Thoracic aorta (tissue), 2 donors: Measurements from ENCODE around the gene GGA2. TPM values are rescaled to one million over a fixed set of nuclear protein-coding genes. Genes with fewer than 3 reads are reported as not detected.
"Not testable (repeated sequence)": the region's sequence is repeated elsewhere in the genome, so short reads cannot be mapped to it uniquely, and the experiment has no call there.

Source experiments
- ATAC-seq: fragments of 150-250 bp; one replicate; pipeline ENCODE4 v1.8.0; 2017; ENCODE audit warnings: low read depth; ENCODE audit not compliant: insufficient number of reproducible peaks, low FRiP score
- DNase-seq: peaks from one replicate; pipeline ENCODE4 v3.0.0-alpha.2; 2020; ENCODE audit warnings: low spot score
- H3K27ac ChIP-seq, 2 donors: fragments of 200-600 bp; sonication (generic); 1 replicate in 1 of 2; 2 replicates in 1 of 2; pipeline ENCODE4 v1.5.1; 2016; ENCODE audit warnings: mild to moderate bottlenecking in 2 of 2, moderate library complexity in 2 of 2
- H3K27me3 ChIP-seq: fragments of 200-600 bp; sonication (generic); replicated peaks from 2 replicates; pipeline ENCODE4 v1.6.0; 2016; ENCODE audit warnings: mild to moderate bottlenecking; ENCODE audit not compliant: insufficient read depth
- H3K36me3 ChIP-seq: fragments of 200-600 bp; sonication (generic); one replicate; pipeline ENCODE4 v1.5.1; 2016
- H3K4me1 ChIP-seq, 2 donors: fragments of 200-600 bp; sonication (generic); 1 replicate in 1 of 2; 2 replicates in 1 of 2; pipeline versions ENCODE4 v1.5.1 to v1.6.0; 2016; ENCODE audit warnings: low read depth in 2 of 2, mild to moderate bottlenecking in 1 of 2; ENCODE audit not compliant: control insufficient read depth in 1 of 2
- H3K4me3 ChIP-seq: fragments of 200-600 bp; sonication (generic); 2 replicates; pipeline ENCODE4 v1.5.1; 2016; ENCODE audit warnings: mild to moderate bottlenecking
- H3K9me3 ChIP-seq: fragments of 200-600 bp; sonication (generic); 2 replicates; pipeline ENCODE4 v1.5.1; 2016
- CTCF ChIP-seq: fragments of 200-600 bp; sonication (generic); IDR thresholded peaks from one replicate; pipeline ENCODE4 v1.5.1; 2019; ENCODE audit warnings: antibody characterized with exemption
- total RNA-seq, 2 donors: library from RNA; depleted of rRNA; stranded (reverse); fragments of >200 nt; gene quantifications; one replicate each; pipeline versions ENCODE4 v1.1.0 to v1.2.3, GENCODE V29; 2016

The GGA2 gene
- total RNA-seq, 2 donors from 2014 or later, result 61.7 to 61.9 TPM

DNA sequence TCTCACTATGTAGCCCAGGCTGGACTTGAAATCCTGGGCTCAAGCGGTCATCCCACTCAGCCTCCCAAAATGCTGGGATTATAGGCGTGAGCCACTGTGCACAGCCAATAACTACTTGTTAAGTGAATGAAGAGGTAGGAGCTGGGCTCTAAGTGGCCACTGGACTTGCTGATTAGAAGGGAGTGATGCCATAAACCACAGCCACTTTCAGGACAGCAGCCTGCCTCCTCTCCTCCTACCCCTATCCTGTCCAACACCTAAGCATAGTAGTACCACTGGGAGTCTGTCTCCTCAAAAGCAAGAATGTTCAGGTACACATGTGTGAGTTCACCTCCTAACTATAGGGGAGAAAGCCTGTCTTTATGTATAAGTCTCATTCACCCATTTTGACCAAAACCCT lies 45.1 kb downstream of the GGA2 start:
- Histone ChIP-seq H3K36me3 (peaks cover 33% of the 10 kb centered on the region), H3K4me1 (no peaks in the 10 kb centered on the region), H3K9me3 (no peaks in the 10 kb centered on the region), H3K27me3 (no peaks in the 10 kb centered on the region), H3K27ac (no peak overlapping the region), H3K4me3 (no peak overlapping the region)
- no peak for TF ChIP-seq CTCF
- ATAC-seq (no peak), DNase-seq (no peak)

DNA sequence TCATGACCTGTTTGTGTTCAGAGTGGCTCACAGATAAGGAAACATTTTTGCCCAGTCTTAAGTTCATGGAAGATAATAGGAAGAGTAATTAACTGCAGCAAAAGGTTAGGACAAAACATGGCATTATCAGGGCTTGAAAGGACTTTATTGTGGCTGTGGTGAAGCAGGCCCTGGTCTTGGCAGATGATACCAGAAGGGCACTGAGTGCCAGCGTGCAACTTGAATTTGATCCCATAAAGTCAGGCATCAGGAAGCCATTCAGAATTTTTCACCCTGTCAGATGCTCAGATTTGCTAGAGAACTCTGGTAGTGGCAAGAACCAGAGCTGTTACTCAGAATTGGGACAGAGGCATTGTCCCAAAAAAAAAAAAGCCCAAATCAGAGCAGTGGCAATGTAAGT lies 46.1 kb downstream of the GGA2 start:
- peaks cover 24% of the 10 kb centered on the region for H3K36me3 ChIP-seq
- H3K27me3 ChIP-seq, result no peaks in the 10 kb centered on the region
- no peaks in the 10 kb centered on the region for H3K9me3 ChIP-seq
- no peak for DNase-seq
- ATAC-seq, result no peak
- no peak overlapping the region for H3K27ac ChIP-seq
- no peak overlapping the region for H3K4me3 ChIP-seq
- TF ChIP-seq CTCF, result no peak
- H3K4me1 ChIP-seq, result no peaks in the 10 kb centered on the region

- not testable (repeated sequence) for H3K4me3 ChIP-seq, H3K27me3 ChIP-seq, H3K27ac ChIP-seq, H3K9me3 ChIP-seq, ATAC-seq, H3K4me1 ChIP-seq
- peak; percentile 47 for DNase-seq
- peaks cover 13% of the 10 kb centered on the region for H3K36me3 ChIP-seq
These were observed 47.3 kb downstream of the GGA2 start for GRCh38 chr16:23462994-23463393.

GRCh38 chr16:23453338-23454052 lies 56.8 kb downstream of the GGA2 start:
- peak overlapping the region; percentile 94 for H3K4me3 ChIP-seq
- DNase-seq (no peak), ATAC-seq (no peak)
- H3K36me3 ChIP-seq, result no peaks in the 10 kb centered on the region
- H3K9me3 ChIP-seq, result no peaks in the 10 kb centered on the region
- peaks cover 11 to 26% of the 10 kb centered on the region in 2 donors for H3K4me1 ChIP-seq
- no peak overlapping the region for H3K27ac ChIP-seq
- no peaks in the 10 kb centered on the region for H3K27me3 ChIP-seq
- no peak for TF ChIP-seq CTCF

GRCh38 chr16:23452572-23453337 lies 57.5 kb downstream of the GGA2 start, which contains the start of gene COG7:
TSS of gene COG7 (minus strand) at chr16:23453189. CDS start at chr16:23452994, 195 bp downstream.
- Histone ChIP-seq H3K4me3 (peak within 1 kb of the TSS; percentile 94), H3K9me3 (no peaks in the 10 kb centered on the region), H3K4me1 (peaks cover 11 to 26% of the 10 kb centered on the region in 2 donors), H3K27ac (peak within 1 kb of the TSS; percentile 49 to 68), H3K27me3 (no peaks in the 10 kb centered on the region), H3K36me3 (no peaks in the 10 kb centered on the region)
- no peak for TF ChIP-seq CTCF
- DNase-seq, result peak; percentile 53
- ATAC-seq, result peak; percentile 68
